ENCODE results near the gene PRKCE.

Gene PRKCE

DNA sequence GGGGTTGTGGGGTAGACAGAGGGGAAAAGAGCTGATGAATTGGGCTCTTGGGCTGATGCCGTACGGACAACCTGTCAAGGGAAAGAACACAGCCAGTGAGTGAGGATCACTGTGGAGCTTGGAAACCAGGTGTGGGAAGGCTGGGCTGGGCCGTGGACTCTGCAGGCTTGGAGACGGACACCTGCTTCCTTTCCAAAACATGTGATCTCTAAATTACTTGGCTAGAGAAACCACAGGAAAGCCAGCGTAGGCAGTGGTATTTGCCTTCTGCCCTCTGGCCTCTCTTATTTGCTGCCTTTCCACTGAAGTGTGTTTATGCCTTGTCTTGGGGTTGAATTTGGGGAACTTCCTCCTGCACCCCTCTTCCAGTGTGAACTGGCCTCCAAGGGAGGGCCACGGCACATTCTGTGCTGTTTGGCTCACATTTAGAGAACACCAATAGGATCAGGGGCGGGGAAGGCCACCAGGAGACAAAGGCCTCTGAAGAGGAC is 267.7 kb downstream of the PRKCE start:
- DNase-seq: no peak

DNA sequence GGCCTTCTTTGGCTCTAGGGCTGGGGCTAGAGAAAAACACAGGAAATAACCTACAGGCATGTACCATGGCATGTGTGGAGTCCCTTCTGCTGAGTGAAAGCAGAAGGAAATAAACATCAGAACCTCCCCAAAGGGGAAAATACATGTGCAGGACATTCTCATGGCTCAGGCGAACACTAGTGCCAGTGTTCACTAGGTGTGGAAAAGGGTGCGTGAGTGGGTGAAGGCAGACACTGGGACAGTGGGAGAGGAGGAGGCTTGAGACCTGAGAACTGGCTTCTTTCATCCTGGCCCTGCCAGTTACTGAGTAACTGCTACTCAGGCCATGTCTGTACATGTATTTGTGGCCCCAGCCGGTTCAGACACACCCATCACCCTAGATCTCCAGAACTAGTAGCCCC is 268.2 kb downstream of the PRKCE start:
- DNase-seq: no peak

DNA sequence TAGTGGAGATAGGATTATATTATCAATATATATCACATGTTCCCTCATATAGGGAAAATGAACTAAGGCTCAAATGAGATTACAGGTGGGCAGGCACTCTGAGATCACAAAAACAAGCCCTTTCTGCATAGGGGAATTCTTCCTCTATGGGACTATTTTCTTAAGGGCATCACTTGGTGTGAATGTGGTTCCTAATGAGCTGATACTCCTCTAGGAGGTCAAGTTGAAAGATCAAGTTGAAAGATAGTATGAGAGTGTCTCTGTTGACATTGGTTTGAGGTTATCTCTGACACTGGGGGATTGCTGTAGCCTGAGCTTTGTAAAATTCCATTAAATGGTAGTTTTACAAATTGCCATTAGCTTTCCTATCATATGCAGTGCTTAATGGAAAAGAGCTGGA is 270.4 kb downstream of the PRKCE start:
- DNase-seq: no peak

DNA sequence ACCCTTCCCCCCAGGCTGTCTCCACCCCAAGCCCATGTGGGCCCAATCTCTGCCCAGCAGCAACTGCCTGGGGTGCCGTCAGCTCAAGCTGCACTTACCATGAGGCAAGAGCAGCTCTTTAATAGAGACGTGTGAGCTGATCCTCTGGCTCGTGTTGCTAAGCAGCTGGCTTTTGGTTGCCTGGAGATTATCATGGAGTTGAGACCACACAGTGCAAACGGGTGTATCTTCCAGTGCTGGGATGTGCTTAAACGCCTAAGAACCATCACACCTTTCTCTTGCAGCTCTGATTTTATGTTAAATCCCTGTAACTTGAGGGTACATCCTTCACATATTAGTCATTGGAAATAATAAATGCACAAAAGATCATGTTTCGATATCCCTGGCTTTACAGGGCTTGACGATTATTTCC is 271.1 kb downstream of the PRKCE start:
- peak; percentile 69 for DNase-seq

DNA sequence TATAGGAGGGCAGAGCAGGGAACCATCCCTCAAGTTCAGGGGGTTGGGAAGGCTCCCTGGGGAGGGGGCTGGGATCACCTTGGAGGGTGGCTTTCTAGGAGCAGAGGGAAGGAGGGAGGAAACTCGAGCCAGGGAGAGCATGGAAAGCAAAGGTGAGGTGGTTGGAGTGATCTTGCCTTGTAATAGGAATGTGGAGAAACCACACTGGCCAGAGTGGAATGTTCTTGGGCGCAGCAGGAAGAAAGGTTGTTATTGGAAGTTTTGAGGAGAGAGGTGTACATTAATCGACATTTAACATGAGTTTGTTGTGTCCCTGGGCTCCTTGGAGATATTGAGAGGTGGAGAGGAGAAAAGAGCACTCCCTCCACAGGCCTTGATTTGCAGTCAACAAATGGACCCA is 272.2 kb downstream of the PRKCE start:
- DNase-seq: no peak

DNA sequence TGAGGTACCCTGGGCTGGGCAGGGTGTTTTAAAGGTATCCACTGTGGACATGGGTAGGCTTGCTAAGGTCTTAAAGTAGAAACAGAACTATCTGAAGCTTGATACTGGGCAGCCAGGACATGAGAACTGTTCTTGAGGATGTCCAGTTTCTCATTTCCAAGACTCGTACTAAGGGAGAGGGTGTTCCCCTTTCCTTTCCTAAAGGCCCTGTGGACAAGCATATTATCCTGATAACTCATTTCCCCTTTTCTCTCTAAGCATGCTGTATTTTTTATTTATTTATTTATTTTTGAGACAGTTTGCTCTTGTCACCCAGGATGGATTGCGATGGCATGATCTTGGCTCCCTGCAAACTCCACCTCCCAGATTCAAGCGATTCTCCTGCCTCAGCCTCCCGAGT is 273.6 kb downstream of the PRKCE start:
- DNase-seq: no peak

DNA sequence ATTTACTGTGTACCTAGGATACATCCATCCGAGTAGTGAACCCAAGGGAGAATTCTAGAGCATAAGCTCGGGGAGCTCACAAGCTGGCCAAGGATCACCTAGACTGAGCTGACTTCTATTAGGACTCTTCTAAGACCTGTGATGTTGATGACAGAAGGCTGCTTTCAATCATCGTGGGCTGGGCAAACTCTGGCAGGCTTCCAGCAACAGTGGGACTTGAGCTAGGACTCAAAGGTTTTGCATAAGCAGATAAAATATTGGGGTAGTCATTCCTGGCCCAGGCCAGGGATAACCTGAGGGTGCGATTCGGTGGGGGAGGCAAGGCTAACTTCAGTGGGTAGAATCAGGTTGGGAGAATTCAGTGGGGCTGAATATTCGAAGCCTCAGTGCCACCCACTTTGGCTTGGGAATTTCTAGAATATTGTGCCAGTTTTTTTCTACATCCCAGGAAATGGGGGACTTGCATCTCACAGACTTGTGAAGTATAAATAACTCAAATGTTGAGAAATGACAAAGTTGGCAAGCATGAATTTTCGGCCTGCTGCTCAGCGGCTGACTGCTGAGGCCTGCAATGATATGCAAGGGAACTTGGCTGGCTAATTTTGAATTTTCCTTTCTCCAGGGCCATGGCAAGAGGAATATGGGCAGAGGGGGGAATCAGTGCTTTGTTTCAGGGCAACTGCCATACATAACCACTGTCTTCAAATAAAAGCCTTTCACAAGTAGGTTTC is 274.3 kb downstream of the PRKCE start:
- DNase-seq: peak; percentile 49

DNA sequence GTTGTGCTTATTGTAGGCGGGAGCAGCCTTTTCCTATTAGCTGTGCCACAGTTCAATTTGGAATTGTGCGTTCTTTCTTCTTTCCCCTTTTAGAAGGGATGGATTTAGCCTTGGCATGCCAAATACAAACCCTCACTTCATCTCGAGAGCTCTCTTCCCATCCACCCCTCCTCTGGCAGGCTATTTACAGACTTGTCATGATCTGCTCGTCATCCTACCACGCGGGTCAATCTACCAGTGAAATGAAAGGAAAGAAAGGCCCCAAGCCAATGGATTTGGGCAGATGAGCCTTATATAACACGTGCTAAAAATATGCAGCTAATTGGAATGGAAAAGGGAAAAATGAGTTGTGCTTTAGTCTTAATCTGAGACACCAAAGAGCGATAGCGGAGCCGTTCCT is 277.5 kb downstream of the PRKCE start:
- DNase-seq: no peak

DNA sequence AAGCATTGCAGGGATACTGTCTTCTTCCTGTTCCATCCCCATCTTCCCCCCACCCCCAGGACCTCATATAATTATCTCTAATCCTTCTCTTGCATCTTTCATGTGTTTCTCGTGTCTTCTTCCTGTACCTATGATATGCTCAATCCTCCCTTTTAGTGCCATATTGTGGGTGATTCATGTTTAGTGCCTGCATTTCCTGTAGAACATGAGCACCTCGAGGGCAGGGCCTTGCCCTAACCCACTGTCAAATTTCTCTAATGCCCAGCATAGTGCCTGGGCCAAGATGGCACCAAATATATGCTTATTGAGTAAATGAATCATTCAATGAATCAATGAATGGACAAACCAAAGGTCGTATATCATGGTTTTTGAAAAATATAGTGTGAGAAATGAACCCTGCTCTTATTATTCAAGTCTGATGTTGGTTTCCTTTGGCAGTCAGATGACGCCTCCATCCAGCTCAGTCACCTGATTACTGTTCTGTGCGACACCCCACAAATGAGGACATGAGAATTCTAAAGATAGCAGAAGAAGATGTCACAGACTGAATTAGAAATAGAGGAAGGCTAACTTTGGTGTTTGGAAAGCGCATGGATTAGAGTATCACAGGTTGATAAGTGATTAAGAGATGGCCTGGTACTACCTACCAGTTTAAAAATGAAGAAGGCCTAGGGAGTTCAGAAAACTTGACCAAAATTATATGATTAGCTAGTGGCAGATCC is 278.4 kb downstream of the PRKCE start:
- no peak for DNase-seq

DNA sequence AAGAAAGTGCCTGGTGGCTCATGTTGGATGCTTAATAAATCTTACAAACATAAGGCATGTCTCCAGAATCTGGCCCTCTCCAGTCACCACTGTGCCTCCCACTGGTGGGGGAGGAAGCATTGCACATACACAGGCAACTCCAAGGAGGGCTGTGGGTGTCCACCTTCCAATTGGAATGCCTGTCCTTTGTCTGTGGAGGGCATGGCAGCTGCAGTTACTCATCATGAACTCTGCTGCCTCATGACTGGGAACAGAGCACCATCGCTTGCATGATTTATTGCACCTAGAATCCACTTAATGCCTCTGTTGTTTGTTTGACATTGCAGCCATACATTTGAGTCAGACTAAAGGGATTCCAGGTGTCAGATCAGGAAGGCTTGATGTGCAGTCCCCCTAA is 278.9 kb downstream of the PRKCE start:
- no peak for DNase-seq

DNA sequence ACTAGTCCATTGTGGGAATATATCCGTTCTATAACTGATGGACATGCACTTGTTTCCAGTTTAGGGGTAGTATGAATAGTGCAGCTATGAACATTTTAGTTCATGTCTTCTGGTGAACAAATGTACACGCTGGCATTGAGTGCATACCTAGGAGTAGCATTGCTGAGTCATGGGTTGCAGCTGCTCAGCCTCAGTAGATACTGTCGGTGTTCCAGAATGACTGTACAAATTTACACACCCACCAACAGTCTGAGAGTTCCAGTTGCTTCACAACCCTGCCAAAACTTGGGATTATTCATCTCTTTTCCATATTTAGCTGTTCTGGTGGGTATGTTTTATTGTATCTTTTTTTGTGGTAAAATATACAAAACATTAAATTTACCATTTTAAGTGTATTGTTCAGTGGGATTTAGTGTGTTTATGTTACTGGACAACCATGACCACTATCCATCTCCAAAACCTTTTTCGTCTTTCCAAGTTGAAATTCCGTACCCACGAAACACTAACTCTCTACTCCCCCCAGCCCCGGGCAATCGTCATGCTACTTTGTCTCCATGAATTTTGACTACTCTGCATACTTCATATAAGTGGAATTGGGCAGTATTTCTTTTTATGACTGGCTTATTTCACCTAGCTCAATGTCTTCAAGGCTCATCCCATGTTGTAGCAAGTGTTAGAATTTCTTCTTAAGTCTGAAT is 281.0 kb downstream of the PRKCE start:
- no peak for DNase-seq

DNA sequence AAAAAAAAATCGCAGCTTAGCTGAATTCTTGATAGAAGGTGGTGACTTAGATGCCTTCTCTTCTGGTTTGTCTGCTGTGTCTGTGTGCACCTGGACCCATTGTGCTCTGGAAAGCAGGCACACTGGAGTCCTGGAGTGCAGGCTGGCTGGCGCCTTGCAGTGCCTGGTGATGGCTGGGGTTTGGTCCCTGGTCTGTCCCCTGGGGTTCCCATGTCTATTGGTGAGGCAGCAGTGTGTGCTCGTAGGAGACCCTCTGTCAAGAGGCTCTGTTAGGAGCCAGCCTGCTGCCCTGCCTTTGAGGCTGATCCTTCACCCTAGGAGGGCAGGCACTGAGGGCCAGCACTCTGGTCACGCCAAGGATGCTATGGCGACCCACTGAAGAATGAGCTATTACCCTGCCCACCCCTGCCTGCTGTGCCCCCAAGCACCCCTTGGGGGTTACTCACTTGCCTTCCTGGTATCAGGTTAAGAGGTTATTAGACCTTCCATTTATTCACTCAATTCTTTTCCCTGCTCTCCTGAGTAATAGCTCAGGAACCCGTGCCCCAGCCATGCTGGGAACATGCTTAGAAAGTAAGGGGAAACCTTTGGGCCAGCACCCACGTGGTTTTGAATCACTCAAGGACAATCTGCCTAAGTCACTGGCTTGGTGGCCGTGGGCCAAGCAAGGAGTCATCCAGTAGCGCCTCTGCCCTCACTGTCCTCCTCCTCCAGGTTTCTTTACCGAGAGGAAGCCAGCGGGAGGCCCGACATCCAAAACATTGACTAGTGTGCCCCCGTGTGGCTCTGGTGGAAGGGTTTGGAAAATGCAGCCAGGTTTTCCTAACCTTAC is 284.5 kb downstream of the PRKCE start:
- peak; percentile 95 for DNase-seq

DNA sequence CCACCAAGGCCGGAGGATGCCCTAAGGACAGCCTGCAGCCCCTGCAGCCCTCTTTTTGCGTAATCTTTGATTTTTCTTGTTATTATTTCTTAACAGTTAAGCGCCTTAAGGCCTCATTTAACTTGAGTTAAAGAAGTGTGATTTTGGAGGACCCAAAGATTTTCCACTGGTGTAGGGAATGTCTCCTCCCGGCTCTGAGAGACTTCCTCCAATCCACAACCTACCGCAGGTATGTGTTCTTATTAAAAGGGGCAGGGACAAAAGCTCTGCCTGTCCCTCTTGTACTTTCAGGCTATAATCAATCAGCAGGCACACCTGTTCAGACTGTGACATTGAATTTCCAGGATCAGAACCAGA is 285.1 kb downstream of the PRKCE start:
- no peak for DNase-seq

DNA sequence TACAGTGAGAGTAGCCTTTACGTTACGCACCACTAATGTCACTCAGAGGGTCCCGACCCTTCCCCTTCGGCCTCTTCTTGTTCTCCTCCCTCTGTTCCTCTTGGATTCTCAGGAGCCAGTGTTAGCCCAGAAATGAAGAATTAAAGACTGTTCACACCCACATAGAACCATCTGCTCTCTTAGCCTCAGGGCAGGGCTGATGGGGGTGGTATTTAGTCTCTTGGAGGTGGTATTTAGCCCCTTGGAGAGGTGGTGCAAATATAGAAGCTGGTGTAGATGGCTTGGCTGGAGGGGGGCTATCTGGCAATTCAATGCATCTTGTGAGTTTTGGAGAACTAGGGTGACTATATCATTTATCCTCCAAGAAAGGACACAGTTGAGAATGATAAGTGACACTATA is 286.5 kb downstream of the PRKCE start:
- DNase-seq: no peak

DNA sequence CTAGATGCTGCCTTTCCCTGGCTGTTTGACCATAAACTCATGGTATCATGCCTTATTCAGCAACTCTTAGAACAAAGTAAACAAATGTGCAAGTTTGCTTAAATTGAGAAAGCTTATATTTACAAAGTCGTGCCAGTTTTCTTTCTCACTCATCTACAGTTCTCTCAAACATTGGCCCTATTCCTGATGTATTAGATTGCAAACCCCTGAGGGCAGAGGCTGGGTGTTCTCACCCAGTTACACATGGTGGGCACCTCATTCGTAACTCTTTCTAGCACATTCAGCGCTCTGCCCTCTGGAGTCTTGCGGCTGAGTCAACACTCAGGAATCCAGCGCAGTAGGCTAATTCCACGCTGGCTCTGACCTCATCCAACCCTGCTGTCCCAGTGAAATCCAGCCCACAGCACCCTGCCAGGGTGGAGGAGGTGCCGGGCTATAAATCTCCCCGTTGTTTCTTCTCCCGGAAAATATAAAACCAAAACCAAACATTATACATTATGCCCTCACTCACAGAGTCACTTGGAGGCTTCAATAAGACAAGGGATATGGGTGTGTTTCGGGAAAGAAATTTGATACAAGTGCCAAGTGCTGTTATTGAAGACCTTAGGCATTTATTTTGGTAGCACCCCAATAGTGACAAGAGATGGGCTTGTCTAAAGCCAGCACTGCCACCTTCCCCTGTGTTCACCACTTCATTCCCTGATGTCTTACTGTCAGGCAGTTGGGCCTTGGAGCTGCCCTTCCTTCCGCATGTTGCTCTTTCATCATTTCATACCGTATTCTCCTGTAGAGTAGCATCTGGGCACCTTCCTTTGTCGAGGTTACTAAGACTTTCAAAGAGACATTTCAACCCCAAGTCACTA is 287.4 kb downstream of the PRKCE start:
- DNase-seq: no peak

DNA sequence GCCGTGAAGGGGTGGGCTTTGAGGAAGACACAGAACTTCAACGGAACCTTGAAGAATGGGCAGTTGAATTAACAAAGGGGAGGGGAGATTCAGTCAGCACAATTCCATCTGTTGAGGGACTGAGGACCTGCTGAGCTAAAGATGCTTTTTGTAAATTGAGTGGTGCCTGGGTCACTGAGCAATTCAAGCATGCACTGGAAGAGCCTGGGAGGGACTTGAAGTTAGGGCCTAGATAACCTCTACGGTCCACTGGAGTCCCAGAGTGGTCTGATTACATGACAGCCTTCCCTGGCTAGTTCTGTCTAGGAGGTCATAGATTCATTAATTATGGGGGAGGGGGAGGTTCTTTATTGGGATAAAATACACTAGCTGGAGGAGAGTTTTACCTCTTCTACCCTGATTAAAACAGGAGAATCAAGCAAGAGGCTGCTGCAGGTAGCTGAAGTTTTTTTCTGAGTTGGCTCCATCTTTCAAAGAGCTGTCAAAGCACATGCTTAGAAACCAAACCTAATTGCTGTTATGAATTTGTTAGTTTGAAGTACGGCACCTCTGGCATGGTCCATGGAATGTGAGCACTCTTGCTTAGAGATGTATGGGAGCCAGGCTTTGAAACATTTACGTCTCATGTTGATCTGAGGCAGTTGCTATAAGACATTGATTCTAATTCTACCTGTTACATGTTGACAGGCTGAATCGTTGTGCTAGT is 290.2 kb downstream of the PRKCE start:
- no peak for DNase-seq

DNA sequence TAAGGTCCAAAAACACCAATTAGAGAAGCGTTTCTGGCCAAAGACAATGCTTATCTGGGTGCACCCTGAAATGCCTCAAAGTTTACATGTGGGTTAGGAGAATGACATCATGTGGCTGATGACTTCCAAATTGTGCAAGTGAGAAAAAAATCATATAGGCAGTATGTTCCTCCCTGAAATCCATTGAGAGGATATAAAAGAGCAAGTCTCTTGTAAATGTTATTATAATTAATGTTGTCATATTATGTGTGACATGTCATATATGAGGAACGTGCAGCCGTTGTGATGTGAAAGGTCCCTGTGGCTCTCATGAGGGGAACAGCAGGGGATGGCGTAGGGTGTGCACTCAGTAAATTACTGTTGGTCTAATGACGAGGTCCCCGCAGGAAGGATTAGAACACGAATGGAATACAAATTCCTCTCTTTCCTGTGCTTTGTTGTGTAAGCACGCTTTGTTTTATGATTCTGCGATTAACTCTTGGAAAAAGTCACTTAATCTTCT is 290.8 kb downstream of the PRKCE start:
- no peak for DNase-seq

DNA sequence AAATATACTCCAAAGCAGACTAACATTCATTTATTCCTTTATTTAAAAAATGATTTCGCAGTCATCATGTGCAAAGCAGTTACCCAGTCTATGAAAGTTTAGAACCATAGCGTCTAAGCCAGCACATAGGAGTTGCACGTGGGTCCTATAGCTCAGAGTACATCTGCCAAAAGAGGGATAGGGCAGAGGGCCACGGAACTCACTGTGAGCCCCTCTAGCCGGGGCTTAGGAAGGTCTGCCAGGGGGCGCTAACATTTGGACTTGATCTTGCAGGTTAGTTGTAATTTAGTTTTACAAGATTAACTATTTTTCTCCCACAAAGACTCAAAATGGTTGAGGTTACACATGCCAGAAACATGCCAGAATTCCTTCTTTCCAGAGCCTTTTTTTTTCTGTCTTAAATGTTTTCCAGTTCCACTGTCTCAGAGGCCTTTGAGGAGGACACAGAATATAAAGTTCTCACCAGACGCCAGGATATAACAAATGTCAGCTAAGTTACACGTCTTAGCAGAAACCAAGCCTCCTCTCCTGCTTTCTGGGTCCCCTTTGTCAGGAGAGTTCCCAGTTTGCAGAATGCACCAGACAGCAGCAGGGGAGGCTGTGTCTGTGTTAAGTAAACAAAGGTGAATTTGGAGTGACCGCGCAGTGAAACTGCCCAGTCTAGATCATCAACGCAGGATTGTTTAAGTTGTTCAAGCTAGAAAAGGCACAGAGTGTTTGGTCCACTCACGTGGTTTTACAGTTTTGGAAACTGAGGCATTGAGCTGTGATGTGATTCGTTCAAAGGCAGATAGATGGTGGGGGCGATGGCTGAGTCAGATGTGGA is 292.0 kb downstream of the PRKCE start:
- no peak for DNase-seq

DNA sequence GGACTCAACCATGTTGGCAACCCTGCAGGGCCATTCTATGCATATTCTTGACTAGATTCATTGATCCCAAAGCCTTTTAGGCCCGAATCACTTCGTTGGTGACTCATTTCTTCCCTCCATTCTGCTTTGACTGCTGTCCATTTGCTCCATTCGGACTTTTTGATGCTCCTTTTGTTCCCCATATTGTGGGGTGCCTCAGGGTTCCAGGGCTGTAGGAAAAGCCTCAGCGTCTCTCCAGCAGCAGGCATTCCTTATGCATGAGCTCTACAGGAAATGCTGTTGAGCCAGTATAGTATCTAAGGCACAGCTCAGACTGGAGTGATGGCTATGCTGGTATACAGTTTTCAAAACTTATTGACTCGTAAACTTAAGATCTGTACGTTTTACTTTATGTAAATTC is 292.6 kb downstream of the PRKCE start:
- DNase-seq: no peak

DNA sequence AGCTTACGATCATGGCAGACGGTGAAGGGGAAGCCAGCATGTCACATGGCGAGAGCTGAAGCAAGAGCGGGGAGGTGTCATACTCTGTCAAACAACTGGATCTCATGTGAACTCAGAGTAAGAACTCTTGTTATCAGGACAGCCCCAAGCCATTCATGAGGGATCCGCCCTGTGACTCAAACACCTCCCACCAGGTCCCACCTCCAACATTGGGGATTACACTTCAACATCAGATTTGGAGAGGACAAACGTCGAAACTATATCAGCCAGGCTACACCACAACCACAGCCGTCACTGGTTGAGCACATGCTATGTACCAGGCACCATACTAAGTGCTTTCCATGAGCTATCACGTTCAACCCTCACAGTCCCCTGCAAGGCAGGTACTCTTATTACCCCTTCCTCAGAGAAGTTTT is 293.8 kb downstream of the PRKCE start:
- DNase-seq: peak; percentile 80
